Kidney epithelial cell (primary cell): ENCODE measurements around the gene SMAD7. TPM values are rescaled to one million over a fixed set of nuclear protein-coding genes. Genes with fewer than 3 reads are reported as not detected.
"Not testable (repeated sequence)": the region's sequence is repeated elsewhere in the genome, so short reads cannot be mapped to it uniquely, and the experiment has no call there.

Experiments
- DNase-seq: peaks from one replicate; pipeline ENCODE4 v3.0.0-alpha.2; 2010; ENCODE audit warnings: low read depth
- H3K27me3 ChIP-seq: 2 replicates; pipeline ENCODE4 v1.6.0; 2011; ENCODE audit warnings: low read length; ENCODE audit not compliant: control insufficient read depth, insufficient read depth
- H3K36me3 ChIP-seq: 2 replicates; pipeline ENCODE4 v1.5.1; 2011; ENCODE audit warnings: low read length; ENCODE audit not compliant: control insufficient read depth, insufficient read depth
- H3K4me3 ChIP-seq: 2 replicates; pipeline ENCODE4 v1.5.1; 2011; ENCODE audit warnings: low read depth, mild to moderate bottlenecking, control low read depth, low read length
- CTCF ChIP-seq: IDR thresholded peaks from 2 replicates; pipeline ENCODE4 v1.5.1; 2011; ENCODE audit warnings: mild to moderate bottlenecking, moderate library complexity, low read length, control low read depth, inconsistent platforms; ENCODE audit not compliant: insufficient read depth, poor library complexity, severe bottlenecking
- total RNA-seq: library from RNA; depleted of rRNA; stranded (reverse); fragments of >200 nt; gene quantifications from 2 replicates; pipeline ENCODE4 v1.2.3, GENCODE V29; 2015

The SMAD7 gene
- total RNA-seq, 1 donor from 2014 or later = 54.3 TPM

GRCh38 chr18:48871391-48872166 is 79.2 kb downstream of the SMAD7 start:
- Histone ChIP-seq H3K4me3 (no peak overlapping the region), H3K36me3 (no peaks in the 10 kb centered on the region), H3K27me3 (no peaks in the 10 kb centered on the region)
- DNase-seq = no peak
- no peak for TF ChIP-seq CTCF

- not testable (repeated sequence) for DNase-seq, H3K36me3 ChIP-seq, H3K4me3 ChIP-seq, H3K27me3 ChIP-seq
Measured at GRCh38 chr18:48870926-48871325, 79.8 kb downstream of the SMAD7 start.
